Heart left ventricle (tissue), 13 donors: ENCODE data around the gene APOBEC2.

Experiments
- POLR2A ChIP-seq, 2 donors: fragments of 450-650 bp; IDR thresholded peaks; one replicate each; pipeline ENCODE4 v1.6.1; 2017; ENCODE audit warnings: antibody characterized with exemption in 2 of 2, mild to moderate bottlenecking in 2 of 2, moderate library complexity in 2 of 2
- TF ChIP-seq, protein P1 (sequence below), 12 donors: fragments of 200-600 bp; sonication (generic) in 4 of 12; IDR thresholded peaks; one replicate each; pipeline versions ENCODE4 v1.5.0 to v1.8.0; 2018 to 2022; ENCODE audit warnings: antibody characterized with exemption in 12 of 12, mild to moderate bottlenecking in 5 of 12
- donor health status: ischemic (EF 13 %, LVEDD 7.1; RV severe dilation, severe dysfunction).
- donor health status: DM: no; HTN: yes; CAD: no.
- donor health status: DM: no; HTN: no; CAD: no.
- donor health status: ischemic (EF 25% LVEDD 6.9; RV normal size, moderate dysfunction).
- donor health status: ischemic (EF 25% LVEDD 5.7; RV mildly dilated, moderate dysfunction).
- donor health status: ischemic (EF 35%, LVEDD 5.7; RV mildly dilated, moderate dysfunction).
- donor health status: nonischemic (EF 11% LVEDD 7.7; RV severe dilation, severe dysfunction).
- donor health status: DM: yes; HTN: yes; CAD: no.
- donor health status: PGD.
- donor health status: ischemic (EF 29% LVEDD 5.4; RV normal size, mild dysfunction).
- donor health status: nonischemic (EF 23%, LVEDD 6.1; RV moderate dilation, normal function).

GRCh38 chr6:41097467-41098090 lies 44.6 kb downstream of the APOBEC2 start:
- TF ChIP-seq, protein P1, sequence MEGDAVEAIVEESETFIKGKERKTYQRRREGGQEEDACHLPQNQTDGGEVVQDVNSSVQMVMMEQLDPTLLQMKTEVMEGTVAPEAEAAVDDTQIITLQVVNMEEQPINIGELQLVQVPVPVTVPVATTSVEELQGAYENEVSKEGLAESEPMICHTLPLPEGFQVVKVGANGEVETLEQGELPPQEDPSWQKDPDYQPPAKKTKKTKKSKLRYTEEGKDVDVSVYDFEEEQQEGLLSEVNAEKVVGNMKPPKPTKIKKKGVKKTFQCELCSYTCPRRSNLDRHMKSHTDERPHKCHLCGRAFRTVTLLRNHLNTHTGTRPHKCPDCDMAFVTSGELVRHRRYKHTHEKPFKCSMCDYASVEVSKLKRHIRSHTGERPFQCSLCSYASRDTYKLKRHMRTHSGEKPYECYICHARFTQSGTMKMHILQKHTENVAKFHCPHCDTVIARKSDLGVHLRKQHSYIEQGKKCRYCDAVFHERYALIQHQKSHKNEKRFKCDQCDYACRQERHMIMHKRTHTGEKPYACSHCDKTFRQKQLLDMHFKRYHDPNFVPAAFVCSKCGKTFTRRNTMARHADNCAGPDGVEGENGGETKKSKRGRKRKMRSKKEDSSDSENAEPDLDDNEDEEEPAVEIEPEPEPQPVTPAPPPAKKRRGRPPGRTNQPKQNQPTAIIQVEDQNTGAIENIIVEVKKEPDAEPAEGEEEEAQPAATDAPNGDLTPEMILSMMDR (IDR thresholded peaks at IDR 0.05), result no peak
- TF ChIP-seq POLR2A (IDR thresholded peaks at IDR 0.05), result no peak
